IMR-90 (cell line): ENCODE results near the gene QDPR. TPM values are rescaled to one million over a fixed set of nuclear protein-coding genes. Genes with fewer than 3 reads are reported as not detected.

Experiments used
- ATAC-seq: fragments of 200-7000 bp; cut with Tn5 transposase; 2 replicates; pipeline ENCODE4 v1.9.1; 2020; ENCODE audit warnings: low read depth, mild to moderate bottlenecking, moderate library complexity
- BruUV-seq: library from RNA; stranded (reverse); fragments of 400-500 nt; replicated peaks from 2 replicates; lab custom pipeline; 2021; lab: Mats Ljungman, UMichigan
- CTCF ChIA-PET: fragments of 300-600 bp; formaldehyde crosslinking; extraction: SDS; loops from one replicate; lab custom pipeline; 2021; ENCODE audit warnings: antibody characterized with exemption; lab: Yijun Ruan, JAX
- POLR2A ChIA-PET: fragments of 300-600 bp; sonication (Branson Sonifier 250); formaldehyde crosslinking; loops from one replicate; lab custom pipeline; 2022; ENCODE audit warnings: antibody characterized with exemption; ENCODE audit not compliant: unreplicated experiment; lab: Charles Lee
- DNase-seq: peaks from one replicate; pipeline ENCODE4 v3.0.0; 2013
- H2AFZ ChIP-seq: replicated peaks from 2 replicates; pipeline ENCODE3; 2013; ENCODE audit warnings: low read length, mild to moderate bottlenecking; ENCODE audit not compliant: poor library complexity
- H2AK5ac ChIP-seq: 2 replicates; pipeline ENCODE4 v1.6.1; 2013; ENCODE audit warnings: low read depth, low read length, inconsistent platforms
- H2AK9ac ChIP-seq: replicated peaks from 2 replicates; pipeline ENCODE3; 2013; ENCODE audit warnings: mild to moderate bottlenecking, low read depth, low read length, moderate library complexity; ENCODE audit not compliant: poor library complexity
- H2BK120ac ChIP-seq: 2 replicates; pipeline ENCODE4 v1.6.1; 2013; ENCODE audit warnings: low read depth, low read length, inconsistent platforms
- H2BK15ac ChIP-seq: 3 replicates; pipeline ENCODE4 v1.6.1; 2013; ENCODE audit warnings: low read depth, low read length, inconsistent platforms
- H2BK20ac ChIP-seq: 2 replicates; pipeline ENCODE4 v1.6.1; 2013; ENCODE audit warnings: low read depth, mild to moderate bottlenecking, inconsistent platforms, low read length, moderate library complexity
- H2BK5ac ChIP-seq: 2 replicates; pipeline ENCODE4 v1.6.1; 2013; ENCODE audit warnings: mild to moderate bottlenecking, low read depth, low read length, inconsistent platforms; ENCODE audit not compliant: poor library complexity, severe bottlenecking
- H3K14ac ChIP-seq: replicated peaks from 2 replicates; pipeline ENCODE4 v1.6.1; 2013; ENCODE audit warnings: low read depth, low read length, inconsistent platforms
- H3K18ac ChIP-seq: 2 replicates; pipeline ENCODE4 v1.6.1; 2013; ENCODE audit warnings: low read depth, low read length, control low read depth
- H3K23ac ChIP-seq: 2 replicates; pipeline ENCODE4 v1.6.1; 2013; ENCODE audit warnings: low read depth, low read length, inconsistent platforms
- H3K27ac ChIP-seq: 2 replicates; pipeline ENCODE4 v1.5.1; 2013; ENCODE audit warnings: mild to moderate bottlenecking, control low read depth, low read length; ENCODE audit not compliant: insufficient read depth
- H3K27me3 ChIP-seq: 2 replicates; pipeline ENCODE4 v1.6.1; 2013; ENCODE audit warnings: low read length; ENCODE audit not compliant: control insufficient read depth, insufficient read depth
- H3K36me3 ChIP-seq: 2 replicates; pipeline ENCODE4 v1.6.1; 2013; ENCODE audit warnings: low read length, mixed read lengths; ENCODE audit not compliant: control insufficient read depth, insufficient read depth
- H3K4ac ChIP-seq: 2 replicates; pipeline ENCODE4 v1.6.1; 2013; ENCODE audit warnings: low read depth, low read length, inconsistent platforms
- H3K4me1 ChIP-seq: 2 replicates; pipeline ENCODE4 v1.6.1; 2013; ENCODE audit warnings: low read length, mixed read lengths; ENCODE audit not compliant: control insufficient read depth, insufficient read depth
- H3K4me2 ChIP-seq: 2 replicates; pipeline ENCODE4 v1.6.1; 2013; ENCODE audit warnings: low read depth, mild to moderate bottlenecking, control low read depth, low read length, moderate library complexity
- H3K4me3 ChIP-seq: 2 replicates; pipeline ENCODE4 v1.5.1; 2013; ENCODE audit warnings: low read depth, mild to moderate bottlenecking, control low read depth, low read length, moderate library complexity; ENCODE audit not compliant: insufficient read depth
- H3K56ac ChIP-seq: 2 replicates; pipeline ENCODE4 v1.6.1; 2013; ENCODE audit warnings: low read length, inconsistent platforms; ENCODE audit not compliant: insufficient read depth; ENCODE audit errors: extremely low read depth
- H3K79me1 ChIP-seq, 2 experiments: 2 replicates each; pipeline ENCODE4 v1.6.1; 2013; ENCODE audit warnings: low read length in 2 of 2, inconsistent platforms in 1 of 2, low read depth in 1 of 2
- H3K9ac ChIP-seq: 2 replicates; pipeline ENCODE4 v1.6.1; 2013; ENCODE audit warnings: low read depth, low read length, control low read depth
- H3K9me1 ChIP-seq: 2 replicates; pipeline ENCODE4 v1.6.1; 2013; ENCODE audit warnings: low read length, inconsistent platforms; ENCODE audit not compliant: insufficient read depth
- H3K9me3 ChIP-seq: 2 replicates; pipeline ENCODE4 v1.6.1; 2013; ENCODE audit warnings: low read length; ENCODE audit not compliant: control insufficient read depth, insufficient read depth
- H4K20me1 ChIP-seq: 2 replicates; pipeline ENCODE4 v1.6.1; 2013; ENCODE audit warnings: low read length, inconsistent platforms; ENCODE audit not compliant: insufficient read depth
- H4K5ac ChIP-seq: 2 replicates; pipeline ENCODE4 v1.6.1; 2013; ENCODE audit warnings: mild to moderate bottlenecking, low read depth, low read length, control low read depth
- H4K8ac ChIP-seq, 2 experiments: 2 replicates each; pipeline ENCODE4 v1.6.1; 2013; ENCODE audit warnings: low read depth in 2 of 2, low read length in 2 of 2, control low read depth in 1 of 2, inconsistent platforms in 1 of 2
- H4K91ac ChIP-seq: 2 replicates; pipeline ENCODE4 v1.6.1; 2013; ENCODE audit warnings: low read depth, low read length, inconsistent platforms; ENCODE audit not compliant: insufficient read depth
- CTCF ChIP-seq: conservative IDR thresholded peaks from 2 replicates; pipeline ENCODE4 v1.5.1; 2012; ENCODE audit warnings: mild to moderate bottlenecking, low read depth, low read length, improper control_type of control experiment
- MXI1 ChIP-seq: IDR thresholded peaks from 2 replicates; pipeline ENCODE4 v1.6.1; 2012; ENCODE audit warnings: low read depth, mild to moderate bottlenecking, low read length, moderate library complexity, borderline replicate concordance
- USF2 ChIP-seq: fragments of 150-350 bp; IDR thresholded peaks from 2 replicates; pipeline ENCODE4 v1.6.1; 2017; ENCODE audit warnings: mild to moderate bottlenecking, antibody characterized with exemption, low read length, low read depth
- WGBS, 2 experiments: methylation state at CpG; one replicate each; pipeline versions ENCODE4 v1.1.5 to v1.1.7; 2013; ENCODE audit warnings: missing lambda C conversion rate in 2 of 2; ENCODE audit not compliant: insufficient read length in 1 of 2; ENCODE audit errors: extremely low coverage in 2 of 2; 5-methylcytosine and 5-hydroxymethylcytosine counted together
- dilution Hi-C: fragments of 300-500 bp; cut with HindIII; formaldehyde crosslinking; loops from one replicate; pipeline ENCODE4 v1.14.3; 2018; ENCODE audit warnings: low sequenced_read_pairs; ENCODE audit not compliant: unreplicated experiment
- in situ Hi-C: fragments of 300-500 bp; cut with MboI; formaldehyde crosslinking; loops from 3 replicates; pipeline ENCODE4 v1.14.3; 2019; ENCODE audit warnings: low sequenced_read_pairs, inconsistent platforms, mixed read lengths
- intact Hi-C: fragments of 100-400 bp; cut with micrococcal nuclease; formaldehyde crosslinking; loops from 2 replicates; pipeline ENCODE4 v1.10.0; 2022
- polyA plus RNA-seq, 3 experiments: library from polyadenylated mRNA; depleted of rRNA; stranded (reverse); fragments of >200 nt; gene quantifications; 2 replicates each; pipeline ENCODE4 v1.2.3, GENCODE V29; 2012; ENCODE audit warnings: low replicate concordance in 1 of 3
- total RNA-seq: library from RNA; depleted of rRNA; stranded (reverse); fragments of >200 nt; gene quantifications from 2 replicates; pipeline ENCODE4 v1.2.3, GENCODE V29; 2012

QDPR gene
- total and polyA plus RNA-seq, 2 of the 4 experiments (the other 2 are of a cell fraction): 10.4 to 31.1 TPM

GRCh38 chr4:17535906-17536305 is 24.0 kb upstream of the QDPR start:
- no peak overlapping the region for H4K5ac ChIP-seq
- H2BK20ac ChIP-seq: no peak overlapping the region
- H3K4ac ChIP-seq: no peak overlapping the region
- H2AK5ac ChIP-seq: no peak overlapping the region
- no peaks in the 10 kb centered on the region; the same call in 1 of the 2 replicates for H3K27me3 ChIP-seq
- no peak overlapping the region for H2BK15ac ChIP-seq
- H2AFZ ChIP-seq: no peak overlapping the region
- no peaks in the 10 kb centered on the region for H3K36me3 ChIP-seq
- BruUV-seq: no TSS peak
- no peak overlapping the region for H2BK5ac ChIP-seq
- no peak overlapping the region for H2AK9ac ChIP-seq
- no peaks in the 10 kb centered on the region for H4K20me1 ChIP-seq
- no peak overlapping the region for H3K4me3 ChIP-seq
- CTCF ChIA-PET: interaction anchor here (1.4 kb wide), 1 partner anchor 13 kb away, joined by 4 read pairs; no protein-coding TSS in a partner anchor
- H3K18ac ChIP-seq: no peak overlapping the region
- no peaks in the 10 kb centered on the region for H3K4me1 ChIP-seq
- no peak overlapping the region for H3K9ac ChIP-seq
- no peak overlapping the region for H3K27ac ChIP-seq
- H3K9me3 ChIP-seq: no peaks in the 10 kb centered on the region
- dilution Hi-C loops (no loop called here), intact Hi-C loops (no loop called here), in situ Hi-C loops (no loop called here)
- ATAC-seq (no peak), DNase-seq (no peak)
- POLR2A ChIA-PET: no interaction called here
- no peak overlapping the region for H3K4me2 ChIP-seq
- H2BK120ac ChIP-seq: no peak overlapping the region
- H3K79me1 ChIP-seq: no peaks in the 10 kb centered on the region
- no CpG with 5 or more reads among the region's 3 CpGs for WGBS, 2 experiments
- H3K23ac ChIP-seq: no peak overlapping the region
- H3K14ac ChIP-seq: no peak overlapping the region
- TF ChIP-seq CTCF (no peak), MXI1 (no peak), USF2 (no peak)
- no peak overlapping the region for H3K56ac ChIP-seq
- no peak overlapping the region for H4K91ac ChIP-seq
- H3K9me1 ChIP-seq: no peaks in the 10 kb centered on the region
- H4K8ac ChIP-seq: no peak overlapping the region
